A549 (cell line): ENCODE data around the gene RAB11FIP4. TPM values are rescaled to one million over a fixed set of nuclear protein-coding genes. Genes with fewer than 3 reads are reported as not detected.

Experiments used
- ATAC-seq, 2 experiments: fragments of 200-7000 bp in 1 of 2; fragments of >200 bp in 1 of 2; cut with Nextera tagmentation in 1 of 2; cut with Tn5 transposase in 1 of 2; 3 replicates each; pipeline versions ENCODE4 v1.8.0 to v1.9.1; 2018 to 2020; ENCODE audit warnings: mild to moderate bottlenecking in 1 of 2, moderate library complexity in 1 of 2
- CTCF ChIA-PET: fragments of 300-600 bp; sonication (Branson Sonifier 250); formaldehyde crosslinking; extraction: SDS; loops from one replicate; lab custom pipeline; 2021; ENCODE audit warnings: antibody characterized with exemption, inconsistent platforms; lab: Yijun Ruan, JAX
- POLR2A ChIA-PET: fragments of 350-600 bp; formaldehyde crosslinking; extraction: SDS; loops from one replicate; lab custom pipeline; 2021; ENCODE audit warnings: antibody characterized with exemption, inconsistent platforms; lab: Yijun Ruan, JAX
- DNase-seq, 2 experiments: peaks; one replicate each; pipeline versions ENCODE4 v3.0.0 to v3.0.0-alpha.2; 2011 to 2016; ENCODE audit warnings: low read depth in 1 of 2, low spot score in 1 of 2
- FAIRE-seq: peaks from 2 replicates; lab custom pipeline; 2011; peaks lifted over from hg19 to GRCh38; lab: Jason Lieb, UNC
- H3K27ac ChIP-seq, 2 experiments: fragments of >200 bp; sonication (Bioruptor Twin); formaldehyde crosslinking; 3 replicates each; pipeline ENCODE4 v1.5.1; 2016 to 2017
- H3K4me1 ChIP-seq: fragments of >200 bp; sonication (Bioruptor Twin); formaldehyde crosslinking; 3 replicates; pipeline ENCODE4 v1.6.1; 2016
- H3K4me2 ChIP-seq: fragments of >200 bp; sonication (Bioruptor Twin); formaldehyde crosslinking; 3 replicates; pipeline ENCODE4 v1.6.1; 2016
- H3K4me3 ChIP-seq: fragments of >200 bp; sonication (Bioruptor Twin); formaldehyde crosslinking; 3 replicates; pipeline ENCODE4 v1.5.1; 2016
- H3K9me3 ChIP-seq: fragments of >200 bp; sonication (Bioruptor Twin); formaldehyde crosslinking; 3 replicates; pipeline ENCODE4 v1.6.1; 2016
- CBX8 ChIP-seq: fragments of 200-600 bp; sonication (generic); IDR thresholded peaks from 2 replicates; pipeline ENCODE4 v1.6.1; 2016
- EHMT2 ChIP-seq: fragments of 200-600 bp; sonication (generic); IDR thresholded peaks from 2 replicates; pipeline ENCODE4 v1.6.1; 2016; ENCODE audit warnings: antibody characterized with exemption, low read depth, mild to moderate bottlenecking, moderate library complexity
- FOSB ChIP-seq: fragments of 250-450 bp; sonication (Bioruptor Pico); IDR thresholded peaks from 2 replicates; pipeline ENCODE4 v1.5.0; 2020; ENCODE audit warnings: mild to moderate bottlenecking, moderate library complexity
- FOSL2 ChIP-seq, 2 experiments: fragments of 450-650 bp in 1 of 2; fragments of >200 bp in 1 of 2; sonication (Bioruptor Twin) in 1 of 2; formaldehyde crosslinking; IDR thresholded peaks; 2 replicates each; pipeline versions ENCODE4 v1.5.0 to v1.6.1; 2016 to 2020; ENCODE audit warnings: mild to moderate bottlenecking in 1 of 2, moderate library complexity in 1 of 2
- FOXS1 ChIP-seq: fragments of 250-450 bp; sonication (Bioruptor Pico); IDR thresholded peaks from 2 replicates; pipeline ENCODE4 v1.5.0; 2020; ENCODE audit warnings: mild to moderate bottlenecking, moderate library complexity
- HDAC2 ChIP-seq: fragments of 200-600 bp; sonication (generic); IDR thresholded peaks from 2 replicates; pipeline ENCODE4 v1.6.1; 2016
- HOXB13 ChIP-seq: fragments of 250-450 bp; sonication (Bioruptor Pico); IDR thresholded peaks from 2 replicates; pipeline ENCODE4 v1.5.0; 2020; ENCODE audit warnings: low read depth, mild to moderate bottlenecking, moderate library complexity
- MAZ ChIP-seq: fragments of 150-350 bp; IDR thresholded peaks from 2 replicates; pipeline ENCODE4 v1.6.1; 2014; ENCODE audit warnings: antibody characterized with exemption, low read depth, low read length, borderline replicate concordance
- MYC ChIP-seq: IDR thresholded peaks from 2 replicates; pipeline ENCODE4 v1.6.1; 2012; ENCODE audit warnings: mild to moderate bottlenecking, inconsistent platforms, low read length, improper control_type of control experiment, borderline replicate concordance
- NFE2L2 ChIP-seq: fragments of 150-350 bp; conservative IDR thresholded peaks from 2 replicates; pipeline ENCODE4 v1.6.1; 2014; ENCODE audit warnings: low read length
- PHF8 ChIP-seq: fragments of 200-600 bp; sonication (generic); IDR thresholded peaks from 2 replicates; pipeline ENCODE4 v1.6.1; 2016; ENCODE audit warnings: low read depth, mild to moderate bottlenecking, antibody characterized with exemption, moderate library complexity, borderline replicate concordance
- POLR2A ChIP-seq: IDR thresholded peaks from 2 replicates; pipeline ENCODE4 v1.6.1; 2012; ENCODE audit warnings: mild to moderate bottlenecking, low read length
- POLR2AphosphoS2 ChIP-seq: conservative IDR thresholded peaks from 2 replicates; pipeline ENCODE4 v1.6.1; 2012; ENCODE audit warnings: low read length, improper control_type of control experiment, inconsistent platforms
- RCOR1 ChIP-seq: fragments of 150-350 bp; IDR thresholded peaks from 2 replicates; pipeline ENCODE4 v1.6.1; 2014; ENCODE audit warnings: antibody characterized with exemption, low read length, low read depth
- SMC3 ChIP-seq: fragments of >200 bp; sonication (Bioruptor Twin); formaldehyde crosslinking; IDR thresholded peaks from 3 replicates; pipeline ENCODE4 v1.6.1; 2018; ENCODE audit warnings: inconsistent platforms
- ZFP36 ChIP-seq: fragments of 450-650 bp; IDR thresholded peaks from 2 replicates; pipeline ENCODE4 v1.6.1; 2014; ENCODE audit warnings: borderline replicate concordance; ENCODE audit not compliant: partially characterized antibody
- ZNF302 ChIP-seq: fragments of 250-450 bp; sonication (Bioruptor Pico); IDR thresholded peaks from 2 replicates; pipeline ENCODE4 v1.9.0; 2021; ENCODE audit warnings: inconsistent platforms, mild to moderate bottlenecking, moderate library complexity
- WGBS: methylation state at CpG from one replicate; pipeline ENCODE4 v1.1.6; 2017; ENCODE audit errors: missing lambda C conversion rate; 5-methylcytosine and 5-hydroxymethylcytosine counted together
- polyA plus RNA-seq, 4 experiments: library from polyadenylated mRNA; depleted of rRNA in 3 of 4; stranded (reverse); fragments of >200 nt; fragmentation: RNase III in 1 of 4; extraction: RNeasy Plus Mini Kit Qiagen cat#74134 plus additional on column Dnase treatment in 1 of 4; gene quantifications; 2 replicates in 3 of 4; 3 replicates in 1 of 4; pipeline ENCODE4 v1.2.3, GENCODE V29; 2011 to 2017
- TF ChIP-seq, protein P1 (sequence below): fragments of >200 bp; sonication (Bioruptor Twin); formaldehyde crosslinking; IDR thresholded peaks from 3 replicates; pipeline ENCODE4 v1.6.1; 2016
- TF ChIP-seq, protein P2 (sequence below): fragments of 200-600 bp; sonication (generic); IDR thresholded peaks from 2 replicates; pipeline ENCODE4 v1.6.1; 2016; ENCODE audit warnings: antibody characterized with exemption, mild to moderate bottlenecking, moderate library complexity
- TF ChIP-seq, protein P3 (sequence below): fragments of >200 bp; sonication (Bioruptor Twin); formaldehyde crosslinking; IDR thresholded peaks from 2 replicates; pipeline ENCODE4 v1.6.1; 2016
- TF ChIP-seq, protein P4 (sequence below): IDR thresholded peaks from 2 replicates; pipeline ENCODE4 v1.6.1; 2012; ENCODE audit warnings: low read depth, borderline replicate concordance

The RAB11FIP4 gene
- polyA plus RNA-seq, 2 of the 4 experiments (the other 2 are of a cell fraction): 1.9 to 3.5 TPM

DNA sequence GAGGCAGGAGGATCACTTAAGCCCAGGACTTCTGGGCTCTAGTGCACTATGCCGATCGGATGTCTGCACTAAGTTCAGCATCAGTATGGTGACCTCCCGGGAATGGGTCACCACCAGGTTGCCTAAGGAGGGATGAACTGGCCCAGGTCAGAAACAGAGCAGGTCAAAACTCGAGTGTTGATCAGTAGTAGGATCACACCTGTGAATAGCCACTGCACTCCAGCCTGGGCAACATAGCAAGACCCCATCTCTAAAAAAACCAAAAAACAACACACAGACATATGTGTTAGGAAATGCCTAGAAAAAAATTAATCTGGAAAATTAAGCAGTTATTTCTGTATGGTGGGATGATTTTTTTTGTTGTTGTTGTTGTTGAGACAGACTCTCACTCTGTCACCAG, 127.0 kb downstream of the RAB11FIP4 start:
- ATAC-seq: no peak
- ChIA-PET CTCF (interaction anchor here (0.7 to 11.1 kb wide), 12 partner anchors 8 to 323 kb away, joined by 3 to 94 read pairs (median 5); no protein-coding TSS in a partner anchor), POLR2A (no interaction called here)
- no peak overlapping the region for H3K4me3 ChIP-seq
- no peaks in the 10 kb centered on the region for H3K4me1 ChIP-seq
- H3K27ac ChIP-seq: no peak overlapping the region
- no peak for DNase-seq
- TF ChIP-seq PHF8: no peak
- TF ChIP-seq POLR2A: no peak
- TF ChIP-seq SMC3: no peak
- TF ChIP-seq, protein P1, sequence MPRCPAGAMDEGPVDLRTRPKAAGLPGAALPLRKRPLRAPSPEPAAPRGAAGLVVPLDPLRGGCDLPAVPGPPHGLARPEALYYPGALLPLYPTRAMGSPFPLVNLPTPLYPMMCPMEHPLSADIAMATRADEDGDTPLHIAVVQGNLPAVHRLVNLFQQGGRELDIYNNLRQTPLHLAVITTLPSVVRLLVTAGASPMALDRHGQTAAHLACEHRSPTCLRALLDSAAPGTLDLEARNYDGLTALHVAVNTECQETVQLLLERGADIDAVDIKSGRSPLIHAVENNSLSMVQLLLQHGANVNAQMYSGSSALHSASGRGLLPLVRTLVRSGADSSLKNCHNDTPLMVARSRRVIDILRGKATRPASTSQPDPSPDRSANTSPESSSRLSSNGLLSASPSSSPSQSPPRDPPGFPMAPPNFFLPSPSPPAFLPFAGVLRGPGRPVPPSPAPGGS: no peak
- TF ChIP-seq CBX8: no peak
- no peak for TF ChIP-seq EHMT2
- TF ChIP-seq, protein P2, sequence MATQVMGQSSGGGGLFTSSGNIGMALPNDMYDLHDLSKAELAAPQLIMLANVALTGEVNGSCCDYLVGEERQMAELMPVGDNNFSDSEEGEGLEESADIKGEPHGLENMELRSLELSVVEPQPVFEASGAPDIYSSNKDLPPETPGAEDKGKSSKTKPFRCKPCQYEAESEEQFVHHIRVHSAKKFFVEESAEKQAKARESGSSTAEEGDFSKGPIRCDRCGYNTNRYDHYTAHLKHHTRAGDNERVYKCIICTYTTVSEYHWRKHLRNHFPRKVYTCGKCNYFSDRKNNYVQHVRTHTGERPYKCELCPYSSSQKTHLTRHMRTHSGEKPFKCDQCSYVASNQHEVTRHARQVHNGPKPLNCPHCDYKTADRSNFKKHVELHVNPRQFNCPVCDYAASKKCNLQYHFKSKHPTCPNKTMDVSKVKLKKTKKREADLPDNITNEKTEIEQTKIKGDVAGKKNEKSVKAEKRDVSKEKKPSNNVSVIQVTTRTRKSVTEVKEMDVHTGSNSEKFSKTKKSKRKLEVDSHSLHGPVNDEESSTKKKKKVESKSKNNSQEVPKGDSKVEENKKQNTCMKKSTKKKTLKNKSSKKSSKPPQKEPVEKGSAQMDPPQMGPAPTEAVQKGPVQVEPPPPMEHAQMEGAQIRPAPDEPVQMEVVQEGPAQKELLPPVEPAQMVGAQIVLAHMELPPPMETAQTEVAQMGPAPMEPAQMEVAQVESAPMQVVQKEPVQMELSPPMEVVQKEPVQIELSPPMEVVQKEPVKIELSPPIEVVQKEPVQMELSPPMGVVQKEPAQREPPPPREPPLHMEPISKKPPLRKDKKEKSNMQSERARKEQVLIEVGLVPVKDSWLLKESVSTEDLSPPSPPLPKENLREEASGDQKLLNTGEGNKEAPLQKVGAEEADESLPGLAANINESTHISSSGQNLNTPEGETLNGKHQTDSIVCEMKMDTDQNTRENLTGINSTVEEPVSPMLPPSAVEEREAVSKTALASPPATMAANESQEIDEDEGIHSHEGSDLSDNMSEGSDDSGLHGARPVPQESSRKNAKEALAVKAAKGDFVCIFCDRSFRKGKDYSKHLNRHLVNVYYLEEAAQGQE: no peak
- no peak for TF ChIP-seq HDAC2
- no peak for TF ChIP-seq MYC
- TF ChIP-seq ZFP36: no peak
- TF ChIP-seq FOSB (CRISPR knock-in tag): no peak
- no peak for TF ChIP-seq NFE2L2
- no peak for TF ChIP-seq RCOR1
- no peak for TF ChIP-seq POLR2AphosphoS2
- no peak for TF ChIP-seq ZNF302 (CRISPR knock-in tag)
- 66% methylated on average over 4 of the region's 4 CpGs for WGBS
- H3K4me2 ChIP-seq: no peak overlapping the region
- no peaks in the 10 kb centered on the region for H3K9me3 ChIP-seq
- FAIRE-seq: no peak

DNA sequence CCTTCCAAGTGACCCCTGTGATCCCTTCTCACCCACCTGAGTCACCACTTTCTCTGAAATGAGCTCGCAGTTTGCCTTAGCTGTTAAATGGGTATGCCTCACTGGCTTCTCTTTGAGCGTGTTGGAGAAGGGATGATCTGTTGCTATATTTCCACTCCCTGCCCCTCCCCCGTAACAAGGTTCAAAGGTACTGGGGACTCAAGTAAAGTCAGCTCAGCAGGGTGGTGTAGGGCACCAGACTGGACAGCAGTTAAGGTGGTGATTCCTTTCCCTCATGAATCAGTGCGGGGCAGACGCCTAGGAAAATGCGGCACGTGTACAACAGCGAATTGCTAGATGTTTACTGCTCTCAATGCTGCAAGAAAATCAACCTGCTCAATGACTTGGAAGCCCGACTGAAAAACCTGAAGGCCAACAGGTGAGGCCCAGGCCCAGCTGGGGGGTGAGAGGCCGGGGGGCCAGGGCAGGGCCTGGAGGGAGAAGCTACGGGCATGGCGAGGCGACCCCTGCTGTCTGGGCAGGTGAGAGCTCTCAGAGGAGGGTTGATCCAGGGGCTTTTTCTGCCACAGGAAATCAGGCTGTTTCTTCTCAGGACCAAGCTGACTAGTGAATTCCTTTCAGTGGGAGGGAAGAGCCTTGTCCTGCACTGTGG, 130.3 kb downstream of the RAB11FIP4 start:
- WGBS: 73% methylated on average over 13 of the region's 13 CpGs

More for the DNA sequence above, 130.3 kb downstream of the RAB11FIP4 start:
- no peak for TF ChIP-seq PHF8
- TF ChIP-seq HOXB13 (CRISPR knock-in tag): no peak
- TF ChIP-seq FOSL2 (IDR thresholded peaks at IDR 0.05): no peak
- no peak for TF ChIP-seq FOSL2 (CRISPR knock-in tag; IDR thresholded peaks at IDR 0.05)
- TF ChIP-seq FOXS1 (CRISPR knock-in tag): no peak
- TF ChIP-seq, protein P3, sequence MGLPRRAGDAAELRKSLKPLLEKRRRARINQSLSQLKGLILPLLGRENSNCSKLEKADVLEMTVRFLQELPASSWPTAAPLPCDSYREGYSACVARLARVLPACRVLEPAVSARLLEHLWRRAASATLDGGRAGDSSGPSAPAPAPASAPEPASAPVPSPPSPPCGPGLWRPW: no peak
- no peak for TF ChIP-seq MAZ
- TF ChIP-seq, protein P4, sequence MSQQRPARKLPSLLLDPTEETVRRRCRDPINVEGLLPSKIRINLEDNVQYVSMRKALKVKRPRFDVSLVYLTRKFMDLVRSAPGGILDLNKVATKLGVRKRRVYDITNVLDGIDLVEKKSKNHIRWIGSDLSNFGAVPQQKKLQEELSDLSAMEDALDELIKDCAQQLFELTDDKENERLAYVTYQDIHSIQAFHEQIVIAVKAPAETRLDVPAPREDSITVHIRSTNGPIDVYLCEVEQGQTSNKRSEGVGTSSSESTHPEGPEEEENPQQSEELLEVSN: no peak
- FAIRE-seq (no peak), ATAC-seq (no peak), DNase-seq (no peak)
- Histone ChIP-seq H3K4me1 (no peaks in the 10 kb centered on the region), H3K9me3 (no peaks in the 10 kb centered on the region), H3K4me3 (no peak overlapping the region), H3K27ac (no peak overlapping the region), H3K4me2 (no peak overlapping the region)
- ChIA-PET POLR2A (no interaction called here), CTCF (interaction anchor here (1.0 to 13.0 kb wide), 13 partner anchors 10 to 321 kb away, joined by 3 to 490 read pairs (median 7); partner anchors contain the start of gene RAB11FIP4)
